ENCODE measurements around the gene SLC5A5.

GRCh38 chr19:17938092-17938845 is 66.5 kb downstream of the SLC5A5 start:
- TF ChIP-seq POLR2A (IDR thresholded peaks at IDR 0.05; ENCODE audit: extremely low read depth, insufficient read length) (no peak), CTCF (IDR thresholded peaks at IDR 0.05; ENCODE audit: low read depth, low read length) (peak; percentile 90), MAX (IDR thresholded peaks at IDR 0.05; ENCODE audit: low read depth, low read length) (peak; percentile 53)

All from NB4 (cell line).